HG02973 (cell line): ENCODE data around the gene SUSD2.

Experiments
- ATAC-seq: cut with Tn5 transposase; IDR thresholded peaks from one replicate; pipeline ENCODE4 v1.9.1; 2021; ENCODE audit warnings: moderate library complexity; ENCODE audit not compliant: unreplicated experiment

Gene SUSD2

GRCh38 chr22:24148266-24149197, 32.8 kb upstream of the SUSD2 start:
- no peak for ATAC-seq

GRCh38 chr22:24149198-24149590, 32.1 kb upstream of the SUSD2 start:
- no peak for ATAC-seq

GRCh38 chr22:24153353-24153752, 27.9 kb upstream of the SUSD2 start:
- no peak for ATAC-seq

- ATAC-seq: no peak
Measured at GRCh38 chr22:24153959-24154358, 27.3 kb upstream of the SUSD2 start.

GRCh38 chr22:24154826-24155225, 26.5 kb upstream of the SUSD2 start:
- ATAC-seq: no peak

- ATAC-seq: peak; percentile 26
Measured at GRCh38 chr22:24155627-24156140, 25.6 kb upstream of the SUSD2 start.

GRCh38 chr22:24156141-24156912, 25.0 kb upstream of the SUSD2 start:
- ATAC-seq: peak; percentile 35

- ATAC-seq: peak; percentile 64
Measured at GRCh38 chr22:24156913-24157821, 24.1 kb upstream of the SUSD2 start.

- ATAC-seq: no peak
Measured at GRCh38 chr22:24157822-24158135, 23.5 kb upstream of the SUSD2 start.

- no peak for ATAC-seq
Measured at GRCh38 chr22:24159650-24160049, 21.6 kb upstream of the SUSD2 start.

GRCh38 chr22:24160546-24160945, 20.7 kb upstream of the SUSD2 start:
- no peak for ATAC-seq

GRCh38 chr22:24161485-24161884, 19.8 kb upstream of the SUSD2 start:
- no peak for ATAC-seq

GRCh38 chr22:24161909-24162308, 19.4 kb upstream of the SUSD2 start:
- ATAC-seq: no peak

- no peak for ATAC-seq
Measured at GRCh38 chr22:24162436-24162835, 18.9 kb upstream of the SUSD2 start.

- no peak for ATAC-seq
Measured at GRCh38 chr22:24164243-24164642, 17.0 kb upstream of the SUSD2 start.

- ATAC-seq: no peak
Measured at GRCh38 chr22:24164940-24165339, 16.3 kb upstream of the SUSD2 start.

- ATAC-seq: no peak
Measured at GRCh38 chr22:24165673-24166072, 15.6 kb upstream of the SUSD2 start.

- no peak for ATAC-seq
Measured at GRCh38 chr22:24166811-24167210, 14.5 kb upstream of the SUSD2 start.

- no peak for ATAC-seq
Measured at GRCh38 chr22:24169439-24170058, 11.7 kb upstream of the SUSD2 start.

- ATAC-seq: no peak
Measured at GRCh38 chr22:24170188-24170587, 11.1 kb upstream of the SUSD2 start.
